ENCODE measurements around the gene MAGED1.
"Not testable (repeated sequence)": the region's sequence is repeated elsewhere in the genome, so short reads cannot be mapped to it uniquely, and the experiment has no call there.

The MAGED1 gene

DNA sequence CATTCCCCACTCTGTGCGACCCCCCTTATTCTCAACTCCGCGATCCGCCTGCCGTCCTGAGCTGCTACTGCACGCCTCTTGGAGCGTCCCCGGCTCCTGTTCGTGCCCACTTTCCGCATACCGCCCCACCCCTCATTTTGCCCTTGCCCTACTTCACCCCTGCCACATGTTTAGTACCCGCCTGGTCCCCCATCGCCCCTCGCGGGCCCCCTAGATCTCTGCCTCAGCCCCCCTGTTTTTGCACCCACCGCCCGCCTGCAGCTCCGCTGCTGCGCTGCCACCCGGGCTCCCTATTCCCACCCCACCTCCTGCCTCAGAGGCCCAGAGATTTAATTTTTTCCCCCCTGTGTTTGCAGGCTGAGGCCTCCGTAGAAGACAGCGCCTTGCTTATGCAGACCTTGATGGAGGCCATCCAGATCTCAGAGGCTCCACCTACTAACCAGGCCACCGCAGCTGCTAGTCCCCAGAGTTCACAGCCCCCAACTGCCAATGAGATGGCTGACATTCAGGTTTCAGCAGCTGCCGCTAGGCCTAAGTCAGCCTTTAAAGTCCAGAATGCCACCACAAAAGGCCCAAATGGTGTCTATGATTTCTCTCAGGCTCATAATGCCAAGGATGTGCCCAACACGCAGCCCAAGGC is 1.4 kb downstream of the MAGED1 start:
- DNase-seq (ENCODE audit: low read depth in 2 of 2), result no peak

DNA sequence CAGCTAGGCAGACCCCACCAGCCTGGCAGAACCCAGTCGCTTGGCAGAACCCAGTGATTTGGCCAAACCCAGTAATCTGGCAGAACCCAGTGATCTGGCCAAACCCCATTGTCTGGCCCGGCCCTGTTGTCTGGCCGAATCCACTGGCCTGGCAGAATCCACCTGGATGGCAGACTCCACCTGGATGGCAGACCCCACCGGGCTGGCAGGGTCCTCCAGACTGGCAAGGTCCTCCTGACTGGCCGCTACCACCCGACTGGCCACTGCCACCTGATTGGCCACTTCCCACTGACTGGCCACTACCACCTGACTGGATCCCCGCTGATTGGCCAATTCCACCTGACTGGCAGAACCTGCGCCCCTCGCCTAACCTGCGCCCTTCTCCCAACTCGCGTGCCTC is 3.2 kb downstream of the MAGED1 start:
- DNase-seq (ENCODE audit: low read depth in 2 of 2), result no peak

DNA sequence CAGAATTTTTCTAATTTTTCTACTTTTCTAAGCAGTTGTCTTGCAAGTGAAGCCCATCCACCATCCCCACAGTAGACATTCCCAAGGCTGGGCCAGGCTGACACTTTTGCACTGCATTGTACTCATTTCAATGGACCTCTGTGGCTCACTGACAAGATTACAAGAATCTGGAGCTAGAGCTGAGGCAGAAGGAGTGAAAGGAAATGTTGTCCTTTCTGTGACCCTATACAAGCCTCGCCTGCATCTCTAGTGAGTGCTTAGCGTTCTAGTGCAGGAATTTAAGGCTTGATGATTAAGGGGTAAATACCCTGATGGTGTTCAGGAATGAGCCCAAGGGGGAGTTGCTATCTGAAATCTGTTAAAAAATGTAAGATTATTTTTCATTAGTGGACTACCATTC is 6.3 kb downstream of the MAGED1 start:
- DNase-seq (ENCODE audit: low read depth in 2 of 2), result no peak

DNA sequence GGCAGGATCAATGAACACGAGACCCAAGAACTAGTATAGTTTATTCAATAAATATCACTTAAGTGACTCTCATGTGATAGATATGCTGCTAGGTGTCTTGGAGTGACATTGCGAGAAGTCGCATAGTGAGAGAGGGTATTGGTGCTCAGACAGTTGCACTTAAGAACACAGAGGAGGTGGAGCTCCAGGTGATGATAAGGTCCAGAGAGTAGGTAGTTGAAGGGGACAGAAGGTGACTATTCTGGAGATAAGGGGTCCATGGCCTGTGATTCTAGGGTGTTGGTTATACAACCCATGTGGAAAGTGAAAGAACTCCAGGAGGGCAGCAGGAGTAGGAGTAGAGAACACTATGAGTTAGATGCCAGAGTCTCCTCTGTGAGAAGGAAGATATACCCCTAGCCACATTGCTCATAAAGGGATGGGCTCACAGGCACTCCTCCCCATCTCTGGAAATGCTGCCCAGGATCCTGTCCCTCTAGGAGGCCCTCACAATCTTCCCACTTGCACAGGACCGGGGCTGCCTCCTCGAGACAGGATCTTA is 9.2 kb downstream of the MAGED1 start:
- DNase-seq (ENCODE audit: low read depth in 2 of 2), result no peak

DNA sequence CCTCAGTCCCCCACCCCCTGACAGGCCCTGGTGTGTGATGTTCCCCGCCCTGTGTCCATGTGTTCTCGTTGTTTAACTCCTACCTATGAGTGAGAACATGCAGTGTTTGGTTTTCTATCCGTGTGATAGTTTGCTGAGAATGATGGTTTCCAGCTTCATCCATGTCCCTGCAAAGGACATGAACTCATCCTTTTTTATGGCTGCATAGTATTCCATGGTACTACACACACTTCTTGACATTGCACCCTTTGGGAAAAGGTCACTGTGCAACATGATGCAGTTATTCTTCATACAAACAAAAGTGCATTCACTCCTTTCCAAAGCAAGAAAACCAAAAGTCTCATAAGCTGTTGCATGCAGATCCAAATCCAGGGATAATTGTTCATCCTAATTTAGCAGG is 11.7 kb downstream of the MAGED1 start:
- DNase-seq (ENCODE audit: low read depth in 2 of 2), result not testable (repeated sequence)

GRCh38 chrX:51905711-51906110 is 12.3 kb downstream of the MAGED1 start:
- no peak for DNase-seq (ENCODE audit: low read depth in 2 of 2)

- no peak for DNase-seq (ENCODE audit: low read depth in 2 of 2)
Observed at GRCh38 chrX:51917604-51918003, 24.2 kb downstream of the MAGED1 start.

DNA sequence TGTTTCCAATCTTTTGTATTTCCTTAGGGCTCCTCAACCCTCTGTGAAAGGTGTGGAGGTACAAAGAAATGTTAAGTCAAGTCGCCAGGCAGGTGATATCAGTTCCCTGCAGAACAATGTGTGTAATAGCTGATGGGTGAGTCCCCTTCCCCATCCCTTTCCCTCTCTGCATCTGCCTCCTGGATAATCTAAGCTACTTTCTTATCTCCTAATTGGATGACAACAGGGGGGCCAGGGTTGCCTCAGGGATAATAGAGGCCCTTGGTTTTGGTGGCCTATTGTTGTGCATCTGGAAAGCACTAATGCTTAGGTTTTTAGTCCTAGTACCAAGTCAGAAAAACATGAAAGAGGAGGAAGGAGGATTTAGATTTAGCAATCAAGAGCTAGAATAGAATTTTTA is 29.1 kb downstream of the MAGED1 start:
- no peak for DNase-seq (ENCODE audit: low read depth in 2 of 2)

GRCh38 chrX:51931566-51932150 is 38.2 kb downstream of the MAGED1 start:
- no peak for DNase-seq (ENCODE audit: low read depth in 2 of 2)
